Measurements from ENCODE around the gene CAPG.

CAPG gene

GRCh38 chr2:85421260-85422071, 11.3 kb upstream of the CAPG start:
- in situ Hi-C loops (cut with MboI; ENCODE audit: low sequenced_read_pairs) = no loop called here

DNA sequence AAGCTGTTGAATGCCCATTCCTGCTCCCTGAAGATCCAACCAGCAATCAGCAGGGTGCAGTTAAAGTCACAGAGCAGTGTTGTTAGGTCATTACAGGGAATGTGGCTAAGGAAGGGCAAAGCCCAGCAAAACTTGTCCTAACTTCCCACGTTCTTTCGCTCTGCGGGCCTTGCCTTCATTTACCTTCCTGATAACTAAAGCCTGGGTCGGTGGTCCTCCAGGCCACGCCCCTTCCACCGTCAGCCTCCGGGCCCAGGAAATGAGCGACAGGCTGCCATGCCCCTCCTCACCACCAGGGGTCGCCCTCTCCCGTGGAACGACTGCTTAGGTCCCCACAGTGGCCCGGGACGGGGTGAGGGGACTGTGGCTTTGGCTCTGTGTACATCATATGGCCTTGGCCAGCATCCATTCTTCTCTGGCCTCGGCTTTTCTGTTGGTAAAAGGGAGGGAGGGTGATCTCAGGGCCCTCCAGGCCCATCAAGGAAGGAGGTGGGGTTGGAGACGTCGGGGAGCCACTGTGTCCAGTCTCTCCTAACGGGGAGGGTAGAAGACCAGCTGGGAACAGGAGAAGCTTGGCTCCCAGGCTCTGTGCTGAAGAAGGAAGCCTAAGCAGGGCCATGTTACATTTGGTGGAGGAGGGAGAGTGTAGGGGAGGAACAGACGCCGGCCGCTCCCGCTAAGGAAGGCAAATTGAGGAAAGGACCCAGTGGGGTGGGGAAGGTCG, 10.5 kb upstream of the CAPG start:
- in situ Hi-C loops (cut with MboI; ENCODE audit: low sequenced_read_pairs) = no loop called here

GRCh38 chr2:85419009-85419675, 9.0 kb upstream of the CAPG start:
- in situ Hi-C loops (cut with MboI; ENCODE audit: low sequenced_read_pairs) = loop anchor here (10.0 kb wide), 1 partner anchor 136 kb away; no protein-coding TSS in a partner anchor

GRCh38 chr2:85418132-85419008, 8.2 kb upstream of the CAPG start, which contains the start of gene SH2D6:
Gene SH2D6 (plus strand): TSS chr2:85418714. CDS start chr2:85429466, 10,752 bp downstream.
- in situ Hi-C loops (cut with MboI; ENCODE audit: low sequenced_read_pairs) = loop anchor here (10.0 kb wide), 1 partner anchor 136 kb away; no protein-coding TSS in a partner anchor

- in situ Hi-C loops (cut with MboI; ENCODE audit: low sequenced_read_pairs) = loop anchor here (10.0 kb wide), 1 partner anchor 139 kb away; no protein-coding TSS in a partner anchor
Measured at GRCh38 chr2:85415980-85416650, 5.9 kb upstream of the CAPG start.

GRCh38 chr2:85414761-85415553, 4.8 kb upstream of the CAPG start:
- in situ Hi-C loops (cut with MboI; ENCODE audit: low sequenced_read_pairs) = loop anchor here (10.0 kb wide), 1 partner anchor 140 kb away; no protein-coding TSS in a partner anchor

DNA sequence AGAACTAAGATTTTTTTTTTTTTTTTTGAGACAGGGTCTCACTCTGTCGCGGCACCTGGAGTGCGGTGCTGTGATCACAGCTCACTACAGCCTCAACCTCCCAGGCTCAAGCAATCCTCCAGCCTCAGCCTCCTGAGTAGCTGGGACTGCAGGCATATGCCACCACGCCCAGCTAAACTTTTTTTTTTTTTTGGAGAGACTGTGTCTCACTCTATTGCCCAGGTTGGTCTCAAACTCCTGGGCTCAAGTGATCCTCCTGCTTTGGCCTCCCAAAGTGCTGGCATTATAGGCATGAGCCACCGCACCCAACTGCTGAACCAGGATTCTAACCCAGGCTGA, 4.2 kb upstream of the CAPG start:
- in situ Hi-C loops (cut with MboI; ENCODE audit: low sequenced_read_pairs) = loop anchor here (10.0 kb wide), 1 partner anchor 140 kb away; no protein-coding TSS in a partner anchor

DNA sequence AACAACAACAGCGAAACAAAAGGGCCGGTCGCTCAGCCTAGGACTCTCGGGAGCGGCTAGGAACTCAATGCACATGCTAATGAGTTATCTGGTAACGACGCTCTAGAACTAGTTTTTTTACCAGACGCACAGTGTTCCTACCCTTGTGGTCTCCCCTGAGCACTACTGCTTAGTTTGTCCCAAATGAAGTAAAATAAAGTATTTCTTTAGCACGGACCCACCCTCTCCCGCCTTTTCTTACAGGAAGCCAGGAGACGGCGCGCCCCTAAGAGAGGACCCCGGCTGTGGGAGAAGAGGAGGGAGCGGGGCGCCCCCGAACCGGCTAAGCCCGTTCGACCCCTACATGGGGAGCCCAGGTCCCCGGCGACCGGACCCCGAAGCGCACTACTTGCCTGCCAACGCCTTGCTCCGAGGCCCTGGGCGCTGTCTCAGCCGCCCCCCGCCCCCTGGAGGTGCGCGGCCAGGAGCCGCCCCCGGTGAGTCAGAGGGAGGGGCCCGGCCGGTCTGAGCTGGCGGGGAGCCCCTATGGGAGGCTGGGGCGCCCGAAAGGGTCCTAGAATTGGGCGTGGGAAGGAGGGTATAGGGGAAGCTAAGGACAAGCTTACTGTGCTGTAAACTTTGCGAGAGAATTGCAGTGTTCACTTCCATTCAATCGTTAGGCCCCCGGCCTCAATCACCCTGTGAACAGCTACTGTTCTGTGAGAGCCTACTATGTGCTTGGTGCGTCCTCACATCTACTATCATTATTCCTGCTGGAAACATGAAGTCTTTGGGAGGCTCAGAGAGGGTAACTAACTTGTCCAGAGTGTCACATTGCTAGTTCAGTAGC, 3.6 kb upstream of the CAPG start:
- in situ Hi-C loops (cut with MboI; ENCODE audit: low sequenced_read_pairs) = loop anchor here (10.0 kb wide), 1 partner anchor 141 kb away; no protein-coding TSS in a partner anchor

DNA sequence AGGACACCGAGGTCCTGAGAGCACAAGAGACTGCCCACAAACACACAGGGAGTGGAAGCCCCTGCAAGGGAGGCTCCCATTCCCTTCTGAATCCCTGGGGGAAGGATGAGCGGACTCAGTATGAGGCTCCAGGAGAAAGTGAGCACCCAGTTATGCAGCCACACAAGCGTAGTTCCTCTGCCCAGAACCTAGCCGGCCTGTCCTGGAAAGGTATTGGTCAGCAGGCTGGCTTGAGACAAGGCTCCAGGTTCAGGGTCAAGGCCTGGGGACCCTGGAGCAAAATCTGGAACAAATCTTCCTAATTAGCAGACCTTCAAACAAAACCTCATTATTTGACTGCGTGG, 1.2 kb upstream of the CAPG start:
- in situ Hi-C loops (cut with MboI; ENCODE audit: low sequenced_read_pairs) = loop anchor here (10.0 kb wide), 1 partner anchor 143 kb away; no protein-coding TSS in a partner anchor

- in situ Hi-C loops (cut with MboI; ENCODE audit: low sequenced_read_pairs) = loop anchor here (10.0 kb wide), 1 partner anchor 144 kb away; no protein-coding TSS in a partner anchor
Measured at GRCh38 chr2:85410584-85411404, 628 bp upstream of the CAPG start.

- in situ Hi-C loops (cut with MboI; ENCODE audit: low sequenced_read_pairs) = no loop called here
Measured at GRCh38 chr2:85405201-85406059, 4.7 kb downstream of the CAPG start.

GRCh38 chr2:85401844-85402243, 8.3 kb downstream of the CAPG start:
- in situ Hi-C loops (cut with MboI; ENCODE audit: low sequenced_read_pairs) = no loop called here

DNA sequence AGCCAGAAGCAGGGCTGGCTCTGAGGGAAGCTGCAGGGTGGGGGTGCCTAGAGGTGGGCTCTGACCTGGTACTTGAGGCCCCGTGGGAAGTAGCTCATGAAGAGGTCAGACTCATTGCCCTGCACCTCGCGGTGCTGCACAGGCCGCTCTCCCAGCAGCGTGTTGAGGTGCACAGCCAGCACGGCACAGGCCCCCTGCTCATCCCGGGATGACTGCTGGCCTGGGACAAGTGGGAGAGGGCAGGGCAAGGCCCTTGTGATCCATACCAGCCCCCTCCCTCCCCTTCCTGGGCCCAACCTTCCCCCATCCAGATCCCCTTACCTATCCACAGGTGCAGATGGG, 8.7 kb downstream of the CAPG start:
- in situ Hi-C loops (cut with MboI; ENCODE audit: low sequenced_read_pairs) = no loop called here

GRCh38 chr2:85400541-85401463, 9.4 kb downstream of the CAPG start:
- in situ Hi-C loops (cut with MboI; ENCODE audit: low sequenced_read_pairs) = no loop called here

GRCh38 chr2:85400023-85400422, 10.1 kb downstream of the CAPG start:
- in situ Hi-C loops (cut with MboI; ENCODE audit: low sequenced_read_pairs) = no loop called here

DNA sequence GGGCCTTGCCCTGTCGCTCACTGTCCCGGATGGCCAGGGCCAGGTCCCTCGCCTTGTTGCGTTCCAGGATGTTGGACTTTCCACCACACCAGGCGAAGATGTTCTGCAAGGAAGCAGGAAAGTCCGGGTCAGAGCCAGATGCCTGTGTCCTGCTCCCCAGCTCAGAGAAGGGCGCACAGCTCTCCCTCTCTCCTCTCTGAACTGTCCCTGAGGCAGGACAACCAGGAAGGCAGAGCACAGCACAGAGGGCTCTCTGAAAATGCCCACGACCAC, 11.0 kb downstream of the CAPG start:
- in situ Hi-C loops (cut with MboI; ENCODE audit: low sequenced_read_pairs) = no loop called here

All from HL-60/S4 treated with phorbol 12-myristate 13-acetate at 8.2 ng/mL for 4 days and 3 days (cell line).